ENCODE data around the gene PXYLP1. TPM values are rescaled to one million over a fixed set of nuclear protein-coding genes. Genes with fewer than 3 reads are reported as not detected.

The PXYLP1 gene
- total RNA-seq, 1 donor from 2014 or later = 26.1 TPM

DNA sequence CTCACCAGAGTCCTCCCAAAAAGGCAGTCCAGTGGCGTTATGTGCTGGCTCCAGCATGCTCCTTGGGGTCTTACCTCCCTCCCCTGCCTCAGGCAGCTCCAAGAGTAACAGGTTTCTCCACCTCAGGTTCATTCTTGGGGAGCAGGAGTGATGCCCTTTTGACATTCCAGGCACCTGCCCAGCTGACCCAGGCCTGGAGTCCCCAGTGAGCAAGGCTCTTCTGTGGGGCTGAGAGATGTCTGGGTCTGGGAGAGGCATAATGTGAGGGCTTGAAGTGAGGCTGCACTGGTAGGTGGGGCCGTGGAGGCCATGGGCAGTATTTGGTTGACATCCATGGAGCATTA is 15.3 kb downstream of the PXYLP1 start:
- peaks cover 7% of the 10 kb centered on the region for H3K36me3 Mint-ChIP-seq
- no peak overlapping the region for H3K27ac Mint-ChIP-seq
- H3K27me3 Mint-ChIP-seq = no peaks in the 10 kb centered on the region
- no peaks in the 10 kb centered on the region for H3K9me3 Mint-ChIP-seq
- peak; percentile 27 for DNase-seq (ENCODE audit: extremely low spot score, unreplicated experiment)
- no peak overlapping the region for H3K4me3 Mint-ChIP-seq
- peaks cover 16% of the 10 kb centered on the region for H3K4me1 Mint-ChIP-seq (ENCODE audit: unreplicated experiment)
- TF ChIP-seq, protein P1, sequence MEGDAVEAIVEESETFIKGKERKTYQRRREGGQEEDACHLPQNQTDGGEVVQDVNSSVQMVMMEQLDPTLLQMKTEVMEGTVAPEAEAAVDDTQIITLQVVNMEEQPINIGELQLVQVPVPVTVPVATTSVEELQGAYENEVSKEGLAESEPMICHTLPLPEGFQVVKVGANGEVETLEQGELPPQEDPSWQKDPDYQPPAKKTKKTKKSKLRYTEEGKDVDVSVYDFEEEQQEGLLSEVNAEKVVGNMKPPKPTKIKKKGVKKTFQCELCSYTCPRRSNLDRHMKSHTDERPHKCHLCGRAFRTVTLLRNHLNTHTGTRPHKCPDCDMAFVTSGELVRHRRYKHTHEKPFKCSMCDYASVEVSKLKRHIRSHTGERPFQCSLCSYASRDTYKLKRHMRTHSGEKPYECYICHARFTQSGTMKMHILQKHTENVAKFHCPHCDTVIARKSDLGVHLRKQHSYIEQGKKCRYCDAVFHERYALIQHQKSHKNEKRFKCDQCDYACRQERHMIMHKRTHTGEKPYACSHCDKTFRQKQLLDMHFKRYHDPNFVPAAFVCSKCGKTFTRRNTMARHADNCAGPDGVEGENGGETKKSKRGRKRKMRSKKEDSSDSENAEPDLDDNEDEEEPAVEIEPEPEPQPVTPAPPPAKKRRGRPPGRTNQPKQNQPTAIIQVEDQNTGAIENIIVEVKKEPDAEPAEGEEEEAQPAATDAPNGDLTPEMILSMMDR (conservative IDR thresholded peaks at IDR 0.05) = no peak

DNA sequence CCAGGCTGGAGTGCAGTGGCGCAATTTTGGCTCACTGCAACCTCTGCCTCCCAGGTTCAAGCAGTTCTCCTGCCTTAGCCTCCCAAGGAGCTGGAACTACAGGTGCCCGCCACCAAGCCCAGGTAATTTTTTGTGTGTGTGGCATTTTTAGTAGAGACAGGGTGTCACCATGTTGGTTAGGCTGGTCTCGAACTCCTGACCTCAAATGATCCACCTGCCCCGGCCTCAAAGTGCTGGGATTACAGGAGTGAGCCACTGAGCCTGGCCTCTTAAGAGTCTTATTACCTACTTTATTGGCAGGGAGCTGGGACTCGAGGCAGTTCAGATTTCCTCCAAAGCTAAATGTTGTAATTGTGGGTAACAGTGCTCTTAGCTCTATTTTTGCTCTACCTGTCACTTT is 16.4 kb downstream of the PXYLP1 start:
- H3K27ac Mint-ChIP-seq = no peak overlapping the region
- DNase-seq (ENCODE audit: extremely low spot score, unreplicated experiment) = peak; percentile 44
- no peak overlapping the region for H3K4me3 Mint-ChIP-seq
- TF ChIP-seq, protein P1 (conservative IDR thresholded peaks at IDR 0.05) = no peak
- H3K27me3 Mint-ChIP-seq = no peaks in the 10 kb centered on the region
- peaks cover 10% of the 10 kb centered on the region for H3K4me1 Mint-ChIP-seq (ENCODE audit: unreplicated experiment)
- no peaks in the 10 kb centered on the region for H3K9me3 Mint-ChIP-seq
- H3K36me3 Mint-ChIP-seq = peaks cover 7% of the 10 kb centered on the region

DNA sequence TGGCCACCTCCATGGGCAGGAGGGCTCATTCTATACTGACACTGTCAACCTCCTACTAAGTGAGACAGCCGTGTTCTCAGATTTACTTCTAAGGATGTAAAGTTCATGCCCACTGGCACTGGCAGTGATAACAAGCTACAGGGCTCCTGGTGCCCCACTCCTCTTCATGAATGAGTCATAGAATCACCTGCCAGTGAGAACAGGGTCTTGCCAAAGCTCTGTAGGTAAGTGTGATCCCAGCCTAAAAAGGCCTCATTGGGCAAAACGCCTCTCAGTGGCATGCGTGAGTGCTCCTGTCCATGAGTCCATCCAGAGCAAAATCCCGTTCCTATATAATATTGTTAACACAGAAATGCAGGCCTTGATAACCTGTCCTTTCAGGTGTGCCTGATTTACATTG is 17.4 kb downstream of the PXYLP1 start:
- TF ChIP-seq, protein P1 (conservative IDR thresholded peaks at IDR 0.05) = no peak
- Mint-ChIP-seq H3K27me3 (no peaks in the 10 kb centered on the region), H3K36me3 (peaks cover 7% of the 10 kb centered on the region), H3K9me3 (no peaks in the 10 kb centered on the region), H3K27ac (no peak overlapping the region), H3K4me3 (no peak overlapping the region), H3K4me1 (ENCODE audit: unreplicated experiment) (peaks cover 5% of the 10 kb centered on the region)
- peak; percentile 29 for DNase-seq (ENCODE audit: extremely low spot score, unreplicated experiment)

DNA sequence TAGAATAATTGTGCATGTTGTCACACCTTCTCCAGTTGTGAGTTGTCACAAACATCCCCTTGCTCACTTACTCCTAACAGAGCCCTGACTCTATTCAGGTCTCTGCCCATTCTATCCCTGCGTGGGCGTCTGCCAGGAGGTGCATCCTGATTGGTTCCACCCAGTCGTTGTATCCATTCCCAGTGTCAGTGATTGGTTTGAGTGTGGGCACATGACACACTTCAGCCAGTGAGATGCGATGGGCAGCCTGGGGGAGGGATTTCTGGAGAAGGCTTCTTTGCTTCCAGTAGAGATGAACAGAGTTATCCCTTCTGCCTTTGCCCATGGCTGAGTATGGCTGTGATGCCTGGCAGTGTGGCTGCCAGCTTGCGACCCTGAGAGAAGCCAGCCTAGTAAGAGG is 18.7 kb downstream of the PXYLP1 start:
- TF ChIP-seq, protein P1 (conservative IDR thresholded peaks at IDR 0.05) = no peak
- Mint-ChIP-seq H3K27me3 (no peaks in the 10 kb centered on the region), H3K9me3 (no peaks in the 10 kb centered on the region), H3K27ac (no peak overlapping the region), H3K4me3 (no peak overlapping the region), H3K4me1 (ENCODE audit: unreplicated experiment) (peaks cover 5% of the 10 kb centered on the region), H3K36me3 (peaks cover 7% of the 10 kb centered on the region)
- DNase-seq (ENCODE audit: extremely low spot score, unreplicated experiment) = peak; percentile 24

DNA sequence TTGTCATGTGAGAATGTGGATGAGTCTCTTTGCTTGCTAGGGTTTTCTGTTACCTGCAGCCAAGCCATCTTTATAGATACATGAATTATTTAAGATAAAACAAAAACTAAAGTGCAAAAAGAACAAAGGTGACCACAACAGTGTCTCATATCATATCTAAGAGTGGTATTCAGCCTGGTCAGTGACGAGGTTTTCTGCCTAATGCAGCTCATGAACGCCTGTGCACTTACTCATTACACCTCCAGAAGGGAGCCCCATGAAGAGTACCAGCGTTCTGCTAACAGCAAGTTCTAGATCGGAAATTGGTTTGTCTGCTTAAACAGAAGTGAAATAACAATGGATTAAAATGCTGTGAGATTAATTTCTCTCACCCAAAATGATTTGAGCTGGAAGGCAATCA is 19.2 kb downstream of the PXYLP1 start:
- TF ChIP-seq, protein P1 (conservative IDR thresholded peaks at IDR 0.05) = no peak
- no peak for DNase-seq (ENCODE audit: extremely low spot score, unreplicated experiment)
- Mint-ChIP-seq H3K36me3 (peaks cover 7% of the 10 kb centered on the region), H3K27ac (no peak overlapping the region), H3K4me1 (ENCODE audit: unreplicated experiment) (peaks cover 5% of the 10 kb centered on the region), H3K9me3 (no peaks in the 10 kb centered on the region), H3K27me3 (no peaks in the 10 kb centered on the region), H3K4me3 (no peak overlapping the region)

DNA sequence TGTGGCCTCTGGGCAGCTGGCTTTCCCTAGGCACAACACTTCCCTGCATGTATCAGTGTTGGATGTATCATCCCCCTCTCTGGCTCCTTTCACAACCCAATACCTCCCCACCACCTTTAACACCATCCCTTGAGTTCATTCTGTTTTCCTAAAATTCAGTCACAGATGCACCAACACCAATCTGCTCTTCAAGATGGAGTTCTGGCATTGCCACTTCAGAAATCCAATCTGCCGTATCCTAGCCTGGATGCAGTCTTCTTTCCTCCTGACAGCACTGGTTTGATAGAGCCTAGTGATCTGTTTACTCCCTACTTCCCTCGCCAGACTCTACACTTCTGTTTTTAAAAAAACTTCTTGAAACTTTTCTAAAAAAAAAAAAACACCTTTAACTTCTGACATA is 21.7 kb downstream of the PXYLP1 start:
- no peaks in the 10 kb centered on the region for H3K27me3 Mint-ChIP-seq
- H3K4me1 Mint-ChIP-seq (ENCODE audit: unreplicated experiment) = no peaks in the 10 kb centered on the region
- peaks cover 7% of the 10 kb centered on the region for H3K36me3 Mint-ChIP-seq
- no peak overlapping the region for H3K4me3 Mint-ChIP-seq
- no peaks in the 10 kb centered on the region for H3K9me3 Mint-ChIP-seq
- TF ChIP-seq, protein P1 (conservative IDR thresholded peaks at IDR 0.05) = no peak
- no peak overlapping the region for H3K27ac Mint-ChIP-seq
- DNase-seq (ENCODE audit: extremely low spot score, unreplicated experiment) = no peak

Measured in type B pancreatic cell (in vitro differentiated cells).